HG03039 (cell line): ENCODE data around the gene INTS7.
"Not testable (repeated sequence)": the region's sequence is repeated elsewhere in the genome, so short reads cannot be mapped to it uniquely, and the experiment has no call there.

ENCODE experiments used
- ATAC-seq: cut with Tn5 transposase; IDR thresholded peaks from one replicate; pipeline ENCODE4 v1.9.1; 2021; ENCODE audit warnings: mild to moderate bottlenecking, moderate library complexity; ENCODE audit not compliant: unreplicated experiment

INTS7 gene

DNA sequence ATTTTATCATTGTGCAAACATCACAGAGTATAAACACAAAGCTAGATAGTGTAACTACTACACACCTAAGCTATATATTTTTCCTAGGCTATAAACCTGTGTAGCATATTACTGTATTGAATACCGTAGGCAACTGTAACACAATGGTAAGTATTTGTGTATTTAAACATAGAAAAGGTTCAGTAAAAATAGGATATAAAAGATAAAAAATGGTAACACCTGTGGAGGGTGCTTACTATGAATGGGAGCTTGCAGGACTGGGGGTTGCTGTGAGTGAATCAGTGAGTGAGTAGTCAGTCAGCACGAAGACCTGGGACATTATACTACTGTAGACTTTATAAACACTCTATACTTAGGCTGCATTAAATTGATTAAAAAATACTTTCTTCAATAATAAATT, 4.3 kb upstream of the INTS7 start:
- no peak for ATAC-seq

- no peak for ATAC-seq
Measured at GRCh38 chr1:212037900-212038299, 2.5 kb upstream of the INTS7 start.

- peak; percentile 6 for ATAC-seq
Measured at GRCh38 chr1:212035835-212036605, 663 bp upstream of the INTS7 start.

DNA sequence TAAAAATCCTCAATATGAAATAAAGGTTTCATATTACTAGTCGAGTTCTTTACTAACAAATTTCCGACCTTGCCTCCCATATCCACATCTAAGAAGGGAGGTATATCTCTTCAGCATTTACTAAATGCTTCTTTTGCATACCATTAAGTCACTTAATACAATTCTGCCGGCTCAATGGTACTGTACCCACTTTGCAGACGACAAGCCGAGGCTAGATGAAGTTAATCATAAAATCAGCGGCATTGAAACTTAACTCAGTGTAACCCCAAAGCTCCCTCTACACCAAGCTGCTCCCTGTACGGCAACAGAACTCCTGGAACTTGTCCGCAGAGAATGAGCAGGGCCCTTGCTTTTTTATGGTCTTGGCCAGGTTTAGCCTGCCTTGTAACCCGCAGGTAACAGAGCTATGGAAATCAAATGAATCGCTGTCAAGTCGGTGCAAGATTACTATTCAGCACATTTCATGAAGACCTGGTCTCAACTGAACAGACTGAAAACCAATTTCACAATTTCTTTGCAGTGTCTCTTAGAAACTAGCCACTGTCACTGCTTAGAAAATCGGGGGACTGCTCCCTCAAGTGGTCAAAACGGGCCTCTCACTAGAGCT, 738 bp downstream of the INTS7 start:
- no peak for ATAC-seq

DNA sequence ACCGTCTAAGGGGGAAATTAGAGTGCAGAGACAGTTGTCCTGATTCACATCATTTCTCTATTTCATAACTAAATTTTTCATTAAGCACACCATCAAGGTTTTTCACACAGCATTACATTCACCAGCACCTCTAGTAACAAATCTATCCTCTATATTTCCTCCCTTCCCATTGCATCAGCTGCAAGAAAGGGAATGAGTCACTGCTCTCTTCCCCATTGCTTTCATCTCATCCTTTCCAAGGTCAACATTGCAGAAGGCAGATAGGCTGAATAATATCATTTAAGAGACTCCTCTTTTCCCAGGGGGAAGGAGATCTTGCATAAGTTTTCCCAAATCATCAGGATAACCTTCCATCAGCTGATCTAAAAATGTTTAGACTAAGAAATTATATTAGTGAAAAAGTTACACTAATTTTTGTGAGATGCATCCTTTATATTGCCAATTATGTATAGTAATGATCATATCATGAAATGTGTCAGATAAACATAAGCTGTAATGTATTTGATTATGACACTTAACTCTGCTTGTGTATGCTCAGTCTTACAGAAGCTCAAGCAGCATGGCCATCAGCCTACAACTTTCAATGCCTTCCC, 4.3 kb downstream of the INTS7 start:
- no peak for ATAC-seq

- not testable (repeated sequence) for ATAC-seq
Measured at GRCh38 chr1:212027727-212028126, 7.6 kb downstream of the INTS7 start.

DNA sequence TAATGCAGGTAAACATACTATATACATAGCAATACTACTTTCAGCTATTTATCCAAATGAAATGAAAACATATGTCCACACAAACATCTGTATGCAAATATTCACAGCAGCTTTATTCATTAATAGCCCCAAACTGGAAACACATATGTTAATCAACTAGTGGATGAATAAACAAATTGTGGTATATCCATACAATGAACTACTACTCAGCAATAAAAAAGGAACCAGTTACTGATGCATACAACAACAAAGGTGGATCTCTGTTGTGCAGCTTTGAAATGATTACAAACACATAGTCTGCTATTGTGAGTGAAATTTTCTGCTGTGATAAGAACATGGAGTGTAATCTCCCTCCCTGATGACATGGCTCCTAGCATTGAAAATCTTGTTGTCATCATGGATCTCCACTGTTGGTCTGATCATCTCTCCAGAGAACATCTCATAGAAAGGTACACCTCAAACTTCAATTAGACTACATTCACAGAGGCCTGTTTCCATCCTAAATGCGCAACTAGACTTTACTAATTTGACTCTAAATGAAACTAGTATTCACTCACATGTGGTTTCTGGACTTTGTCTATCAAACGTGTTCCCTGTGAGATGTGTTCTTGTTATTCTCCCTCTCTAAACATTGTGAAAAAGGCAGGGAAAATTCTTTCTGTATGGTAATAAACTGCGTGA, 10.7 kb downstream of the INTS7 start:
- no peak for ATAC-seq

GRCh38 chr1:212022908-212023307, 12.4 kb downstream of the INTS7 start:
- not testable (repeated sequence) for ATAC-seq

DNA sequence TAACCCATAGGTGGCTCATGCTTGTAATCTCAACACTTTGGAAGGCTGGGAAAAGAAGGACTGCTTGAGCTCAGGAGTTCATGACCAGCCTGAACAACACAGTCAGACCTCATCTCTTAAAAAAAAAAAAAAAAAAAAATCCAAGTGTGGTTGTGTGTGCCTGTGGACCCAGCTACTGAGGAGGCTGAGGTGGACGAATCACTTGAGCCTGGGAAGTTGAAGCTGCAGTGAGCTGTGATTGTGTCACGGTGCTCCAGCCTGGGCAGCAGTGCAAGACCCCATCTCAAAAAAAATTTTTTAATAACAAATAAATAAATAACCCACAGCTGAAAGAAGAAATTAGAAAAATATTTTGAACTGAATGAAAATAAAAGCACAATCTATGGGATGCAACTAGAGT, 13.8 kb downstream of the INTS7 start:
- ATAC-seq, result no peak

- ATAC-seq, result no peak
Measured at GRCh38 chr1:212020975-212021374, 14.4 kb downstream of the INTS7 start.

DNA sequence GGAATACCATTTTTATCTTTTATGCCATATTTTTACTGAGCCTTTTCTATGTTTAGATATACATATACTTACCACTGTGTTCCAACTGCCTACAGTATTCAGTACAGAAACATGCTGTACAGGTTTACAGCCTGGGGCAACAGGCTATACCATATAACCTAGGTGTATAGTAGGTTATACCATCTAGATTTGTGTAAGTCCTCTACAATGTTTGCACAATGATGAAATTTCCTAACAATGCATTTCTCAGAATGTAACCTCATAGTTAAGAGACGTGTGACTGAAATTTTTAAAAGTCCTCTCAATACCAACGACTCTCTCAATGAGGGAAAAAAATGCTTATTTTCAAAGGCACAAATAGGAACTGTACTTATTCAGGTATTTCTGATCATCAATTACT, 21.7 kb downstream of the INTS7 start:
- no peak for ATAC-seq

DNA sequence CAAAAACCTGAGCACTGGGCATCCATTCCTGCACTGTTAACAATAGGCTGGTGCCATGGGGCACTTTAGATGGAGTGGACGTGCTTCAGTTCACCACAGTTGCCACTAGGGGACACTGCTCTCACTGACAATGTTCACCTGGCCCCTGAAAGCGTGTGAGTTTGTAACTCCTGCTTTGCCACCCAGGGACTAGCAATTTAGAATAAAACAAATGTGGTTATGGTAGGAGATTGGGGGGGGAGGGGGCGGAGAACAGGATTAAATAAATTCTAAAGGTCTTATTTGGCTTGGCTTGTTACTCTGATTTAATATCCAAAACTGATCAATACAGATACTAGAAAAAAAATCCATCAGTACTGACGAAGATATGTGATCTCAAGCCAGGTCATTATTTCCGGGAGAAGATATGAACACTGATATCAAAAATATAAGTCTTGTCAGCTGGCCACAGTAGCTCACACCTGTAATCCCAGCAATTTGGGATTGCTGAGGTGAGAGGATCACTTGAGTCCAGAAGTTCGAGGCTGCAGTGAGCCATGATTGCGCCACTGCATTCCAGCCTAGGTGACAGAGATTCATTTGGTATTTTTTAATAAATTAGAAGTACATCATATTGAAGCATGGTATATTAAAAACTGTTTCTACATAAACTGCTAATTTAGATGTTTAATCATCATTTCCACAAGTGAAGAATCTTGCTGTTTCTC, 23.2 kb downstream of the INTS7 start:
- peak; percentile 87 for ATAC-seq

- ATAC-seq, result no peak
Measured at GRCh38 chr1:212010004-212010403, 25.4 kb downstream of the INTS7 start.

GRCh38 chr1:212009561-212009960, 25.8 kb downstream of the INTS7 start:
- no peak for ATAC-seq

DNA sequence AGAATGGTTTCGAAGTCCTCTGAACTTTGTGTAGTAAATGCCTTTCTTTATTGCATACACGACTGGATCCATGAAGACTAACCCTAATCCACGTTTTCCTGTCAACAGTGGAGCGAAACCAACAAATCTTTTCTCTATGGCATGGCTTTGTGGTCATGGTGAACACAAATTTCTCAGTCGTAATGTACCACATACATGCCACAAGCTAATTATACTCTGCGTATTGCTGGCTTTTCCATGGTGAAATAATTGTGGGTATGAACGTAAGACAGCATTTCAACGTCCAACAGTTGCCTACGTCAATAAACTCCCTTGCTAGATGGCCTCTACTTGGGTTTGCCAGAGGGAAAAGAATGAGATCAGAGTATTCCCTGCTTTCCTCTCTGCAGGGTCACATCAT, 27.5 kb downstream of the INTS7 start:
- no peak for ATAC-seq

- ATAC-seq, result no peak
Measured at GRCh38 chr1:212007178-212007577, 28.2 kb downstream of the INTS7 start.

GRCh38 chr1:212004895-212005608, 30.3 kb downstream of the INTS7 start:
- no peak for ATAC-seq

DNA sequence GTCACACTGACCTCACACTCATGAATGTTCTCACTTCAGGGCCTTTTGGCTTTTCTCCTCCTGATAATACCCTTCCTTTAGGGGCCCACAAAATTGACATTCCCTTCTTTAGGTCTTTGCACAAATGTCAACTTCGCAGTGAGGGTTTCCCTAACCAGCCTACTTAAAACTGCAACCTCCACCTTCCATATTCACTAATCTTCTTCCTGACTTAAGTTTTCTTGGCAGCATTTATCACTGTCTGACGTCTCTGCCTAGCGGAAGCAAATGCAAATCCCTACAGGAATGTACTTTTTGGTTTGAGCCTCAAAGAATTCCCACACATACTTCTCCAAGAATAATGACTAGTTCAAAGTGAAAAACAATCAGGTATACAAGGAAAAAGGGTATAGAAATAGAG, 32.8 kb downstream of the INTS7 start:
- no peak for ATAC-seq

DNA sequence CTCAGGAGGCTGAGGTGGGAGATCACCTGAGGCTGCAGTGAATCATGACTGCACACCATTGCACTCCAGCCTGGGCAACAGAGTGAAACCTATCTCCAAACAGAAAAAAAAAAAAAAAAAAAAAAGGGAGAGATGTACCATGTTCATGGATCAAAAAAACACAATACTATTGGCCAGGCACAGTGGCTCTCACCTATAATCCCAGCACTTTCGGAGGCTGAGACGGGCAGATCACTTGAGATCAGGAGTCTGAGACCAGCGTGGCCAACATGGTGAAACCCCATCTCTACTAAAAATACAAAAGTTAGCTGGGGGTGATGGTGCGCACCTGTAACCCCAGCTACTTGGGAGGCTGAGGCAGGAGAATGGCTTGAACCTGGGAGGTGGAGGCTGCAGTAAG, 37.9 kb downstream of the INTS7 start:
- ATAC-seq, result not testable (repeated sequence)

DNA sequence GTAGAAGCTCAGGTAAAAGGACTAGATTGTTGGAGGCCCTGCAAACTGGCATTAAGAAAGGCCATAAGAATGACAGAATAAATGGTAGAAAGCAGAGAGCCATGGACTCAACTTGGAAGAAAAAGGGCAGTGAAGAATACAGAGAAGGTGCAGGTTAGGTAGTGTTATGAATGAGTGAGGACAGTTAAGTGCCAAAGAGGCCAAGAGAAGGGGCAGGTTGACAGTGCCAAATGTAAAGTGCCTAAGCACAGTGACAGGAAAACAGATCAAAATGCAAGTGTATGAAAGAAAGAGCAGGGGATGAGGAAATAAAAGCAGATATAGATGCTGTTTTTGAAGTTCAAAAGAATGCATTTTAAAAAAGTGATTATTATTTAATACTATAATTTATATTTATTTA, 43.7 kb downstream of the INTS7 start:
- ATAC-seq, result no peak
